ENCODE results near the gene SLC12A9. TPM values are rescaled to one million over a fixed set of nuclear protein-coding genes. Genes with fewer than 3 reads are reported as not detected.
A peak's percentile ranks its signal among the peaks of the same experiment; 100 is the strongest.

SLC12A9 gene
- total and polyA plus RNA-seq, 2 experiments from 2014 or later = 10.3 to 39.9 TPM

GRCh38 chr7:100817097-100817496 is 35.4 kb upstream of the SLC12A9 start:
- ATAC-seq = no peak

More at GRCh38 chr7:100817097-100817496, 35.4 kb upstream of the SLC12A9 start:
- peak; percentile 0 for DNase-seq (ENCODE audit: low spot score)
- H3K36me3 Mint-ChIP-seq (ENCODE audit: low read depth) = peaks cover 95% of the 10 kb centered on the region
- peaks cover 25% of the 10 kb centered on the region for H4K20me1 ChIP-seq (replicated peaks; ENCODE audit: insufficient read depth)
- 0 out of 2 replicates have a peak, but pooled peaks cover 26% of the 10 kb centered on the region for H3F3A ChIP-seq (replicated peaks; ENCODE audit: low read depth)
- peaks cover 10% of the 10 kb centered on the region for H3K27me3 Mint-ChIP-seq (ENCODE audit: insufficient read depth, low read depth, poor library complexity)
- no peak overlapping the region for H3K27ac Mint-ChIP-seq
- no peak overlapping the region for H3K4me3 ChIP-seq
- H3K4me2 ChIP-seq = no peak overlapping the region
- no peaks in the 10 kb centered on the region for H3K4me1 ChIP-seq (ENCODE audit: insufficient read depth)
- H3K9me3 Mint-ChIP-seq = no peaks in the 10 kb centered on the region
- no peaks in the 10 kb centered on the region for H3K27me3 ChIP-seq (ENCODE audit: insufficient read depth)
- peaks cover 83% of the 10 kb centered on the region for H3K36me3 ChIP-seq (ENCODE audit: insufficient read depth)
- no peak overlapping the region for H2AFZ ChIP-seq
- no peaks in the 10 kb centered on the region for H3K9me2 ChIP-seq (ENCODE audit: insufficient read depth)
- TF ChIP-seq JUNB (IDR thresholded peaks at IDR 0.05; ENCODE audit: unreplicated experiment) (no peak), NANOG (IDR thresholded peaks at IDR 0.05; ENCODE audit: borderline replicate concordance) (no peak), POLR2AphosphoS5 (IDR thresholded peaks at IDR 0.05; ENCODE audit: low read depth) (no peak), CTCF (conservative IDR thresholded peaks at IDR 0.05; ENCODE audit: low read depth in 2 of 2) (no peak), CREB1 (CRISPR knock-in tag; IDR thresholded peaks at IDR 0.05; ENCODE audit: low read depth) (no peak), STAT1 (IDR thresholded peaks at IDR 0.05; ENCODE audit: unreplicated experiment) (no peak), ZNF331 (CRISPR knock-in tag; IDR thresholded peaks at IDR 0.05; ENCODE audit: low read depth) (no peak), ZNF114 (CRISPR knock-in tag; IDR thresholded peaks at IDR 0.05) (no peak), EZH2 (IDR thresholded peaks at IDR 0.05; ENCODE audit: low read depth, unreplicated experiment) (no peak)
- TF ChIP-seq, protein P1, sequence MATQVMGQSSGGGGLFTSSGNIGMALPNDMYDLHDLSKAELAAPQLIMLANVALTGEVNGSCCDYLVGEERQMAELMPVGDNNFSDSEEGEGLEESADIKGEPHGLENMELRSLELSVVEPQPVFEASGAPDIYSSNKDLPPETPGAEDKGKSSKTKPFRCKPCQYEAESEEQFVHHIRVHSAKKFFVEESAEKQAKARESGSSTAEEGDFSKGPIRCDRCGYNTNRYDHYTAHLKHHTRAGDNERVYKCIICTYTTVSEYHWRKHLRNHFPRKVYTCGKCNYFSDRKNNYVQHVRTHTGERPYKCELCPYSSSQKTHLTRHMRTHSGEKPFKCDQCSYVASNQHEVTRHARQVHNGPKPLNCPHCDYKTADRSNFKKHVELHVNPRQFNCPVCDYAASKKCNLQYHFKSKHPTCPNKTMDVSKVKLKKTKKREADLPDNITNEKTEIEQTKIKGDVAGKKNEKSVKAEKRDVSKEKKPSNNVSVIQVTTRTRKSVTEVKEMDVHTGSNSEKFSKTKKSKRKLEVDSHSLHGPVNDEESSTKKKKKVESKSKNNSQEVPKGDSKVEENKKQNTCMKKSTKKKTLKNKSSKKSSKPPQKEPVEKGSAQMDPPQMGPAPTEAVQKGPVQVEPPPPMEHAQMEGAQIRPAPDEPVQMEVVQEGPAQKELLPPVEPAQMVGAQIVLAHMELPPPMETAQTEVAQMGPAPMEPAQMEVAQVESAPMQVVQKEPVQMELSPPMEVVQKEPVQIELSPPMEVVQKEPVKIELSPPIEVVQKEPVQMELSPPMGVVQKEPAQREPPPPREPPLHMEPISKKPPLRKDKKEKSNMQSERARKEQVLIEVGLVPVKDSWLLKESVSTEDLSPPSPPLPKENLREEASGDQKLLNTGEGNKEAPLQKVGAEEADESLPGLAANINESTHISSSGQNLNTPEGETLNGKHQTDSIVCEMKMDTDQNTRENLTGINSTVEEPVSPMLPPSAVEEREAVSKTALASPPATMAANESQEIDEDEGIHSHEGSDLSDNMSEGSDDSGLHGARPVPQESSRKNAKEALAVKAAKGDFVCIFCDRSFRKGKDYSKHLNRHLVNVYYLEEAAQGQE (IDR thresholded peaks at IDR 0.05; ENCODE audit: unreplicated experiment) = no peak
- TF ChIP-seq, protein P2, sequence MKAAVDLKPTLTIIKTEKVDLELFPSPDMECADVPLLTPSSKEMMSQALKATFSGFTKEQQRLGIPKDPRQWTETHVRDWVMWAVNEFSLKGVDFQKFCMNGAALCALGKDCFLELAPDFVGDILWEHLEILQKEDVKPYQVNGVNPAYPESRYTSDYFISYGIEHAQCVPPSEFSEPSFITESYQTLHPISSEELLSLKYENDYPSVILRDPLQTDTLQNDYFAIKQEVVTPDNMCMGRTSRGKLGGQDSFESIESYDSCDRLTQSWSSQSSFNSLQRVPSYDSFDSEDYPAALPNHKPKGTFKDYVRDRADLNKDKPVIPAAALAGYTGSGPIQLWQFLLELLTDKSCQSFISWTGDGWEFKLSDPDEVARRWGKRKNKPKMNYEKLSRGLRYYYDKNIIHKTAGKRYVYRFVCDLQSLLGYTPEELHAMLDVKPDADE (IDR thresholded peaks at IDR 0.05) = no peak
- no peaks in the 10 kb centered on the region for H3K4me1 Mint-ChIP-seq
- H3K79me2 ChIP-seq (replicated peaks; ENCODE audit: insufficient read depth) = peaks cover 13% of the 10 kb centered on the region; the same call in 1 of the 2 replicates
- H3K4me3 Mint-ChIP-seq = no peak overlapping the region
- no peak overlapping the region for H3K27ac ChIP-seq (ENCODE audit: low read depth)

Data from GM23338 (cell line).